GM12891 (cell line): ENCODE measurements around the gene ELMO1.

Source experiments
- POLR2A ChIP-seq: IDR thresholded peaks from 2 replicates; pipeline ENCODE4 v1.6.1; 2011; ENCODE audit warnings: low read depth, low read length, control low read depth
- POLR2AphosphoS5 ChIP-seq: IDR thresholded peaks from 2 replicates; pipeline ENCODE4 v1.6.1; 2011; ENCODE audit warnings: low read depth, low read length, control low read depth

GRCh38 chr7:37117292-37117691 is 331.4 kb downstream of the ELMO1 start:
- TF ChIP-seq POLR2AphosphoS5 (no peak), POLR2A (no peak)
